ENCODE results near the gene HEXIM1. TPM values are rescaled to one million over a fixed set of nuclear protein-coding genes. Genes with fewer than 3 reads are reported as not detected.
A peak's percentile ranks its signal among the peaks of the same experiment; 100 is the strongest.

HEXIM1 gene
- total RNA-seq, 1 donor from 2014 or later, result 20.0 TPM

DNA sequence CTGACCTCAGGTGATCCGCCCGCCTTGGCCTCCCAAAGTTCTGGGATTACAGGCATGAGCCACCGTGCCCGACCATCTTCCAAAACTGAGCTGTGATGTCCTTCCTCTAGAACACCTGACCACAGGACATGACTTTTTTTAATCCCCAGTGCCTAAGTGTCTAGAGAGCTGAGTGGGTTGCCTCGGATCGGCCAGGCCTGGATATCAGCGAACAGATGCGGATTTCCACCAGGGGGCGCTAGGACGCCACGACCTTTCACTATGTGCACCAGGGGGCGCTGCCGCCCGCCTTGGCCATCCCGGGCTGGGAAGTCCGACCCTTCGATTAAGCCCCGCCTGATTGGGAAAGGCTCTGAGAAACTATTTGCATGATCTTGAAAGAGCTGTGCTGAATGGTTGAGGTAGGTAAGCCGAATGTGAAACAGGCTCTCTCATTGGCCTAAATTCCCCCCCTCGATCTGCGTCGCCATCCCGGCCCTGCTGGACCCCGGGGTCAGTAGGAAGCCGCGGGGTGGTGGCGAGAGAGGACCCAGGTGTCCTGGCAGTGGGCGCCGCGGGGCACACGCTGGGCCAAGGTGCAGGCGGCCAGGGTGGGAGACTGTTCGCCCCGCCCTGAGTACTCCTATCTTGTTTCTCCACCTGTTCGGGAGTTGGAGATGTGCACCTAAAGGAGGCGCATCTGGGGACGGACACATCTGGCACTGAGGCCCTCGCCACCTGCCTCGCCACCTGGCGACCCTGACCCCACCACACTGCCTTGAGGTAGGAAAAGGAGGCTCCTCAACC is 12.9 kb upstream of the HEXIM1 start, which contains the start of gene ACBD4:
TSS of gene ACBD4 (plus strand) at position 496 of the 786 bp plus-strand sequence. CDS start 458 bp downstream, outside the sequence.
- no peaks in the 10 kb centered on the region for H3K27me3 ChIP-seq (ENCODE audit: control insufficient read depth, insufficient read depth, low read length)
- no peaks in the 10 kb centered on the region for H3K36me3 ChIP-seq (ENCODE audit: control insufficient read depth, insufficient read depth, low read length)
- peak; percentile 100 for TF ChIP-seq CTCF (IDR thresholded peaks at IDR 0.05; ENCODE audit: insufficient read depth, low read length, poor library complexity, severe bottlenecking)
- DNase-seq (ENCODE audit: low read depth), result peak; percentile 90
- H3K4me3 ChIP-seq (ENCODE audit: low read depth, low read length), result peak within 1 kb of the TSS; percentile 54

GRCh38 chr17:45135978-45136791 is 12.1 kb upstream of the HEXIM1 start:
- Histone ChIP-seq H3K36me3 (ENCODE audit: control insufficient read depth, insufficient read depth, low read length) (no peaks in the 10 kb centered on the region), H3K4me3 (ENCODE audit: low read depth, low read length) (peak overlapping the region; percentile 54), H3K27me3 (ENCODE audit: control insufficient read depth, insufficient read depth, low read length) (no peaks in the 10 kb centered on the region)
- no peak for TF ChIP-seq CTCF (IDR thresholded peaks at IDR 0.05; ENCODE audit: insufficient read depth, low read length, poor library complexity, severe bottlenecking)
- no peak for DNase-seq (ENCODE audit: low read depth)

DNA sequence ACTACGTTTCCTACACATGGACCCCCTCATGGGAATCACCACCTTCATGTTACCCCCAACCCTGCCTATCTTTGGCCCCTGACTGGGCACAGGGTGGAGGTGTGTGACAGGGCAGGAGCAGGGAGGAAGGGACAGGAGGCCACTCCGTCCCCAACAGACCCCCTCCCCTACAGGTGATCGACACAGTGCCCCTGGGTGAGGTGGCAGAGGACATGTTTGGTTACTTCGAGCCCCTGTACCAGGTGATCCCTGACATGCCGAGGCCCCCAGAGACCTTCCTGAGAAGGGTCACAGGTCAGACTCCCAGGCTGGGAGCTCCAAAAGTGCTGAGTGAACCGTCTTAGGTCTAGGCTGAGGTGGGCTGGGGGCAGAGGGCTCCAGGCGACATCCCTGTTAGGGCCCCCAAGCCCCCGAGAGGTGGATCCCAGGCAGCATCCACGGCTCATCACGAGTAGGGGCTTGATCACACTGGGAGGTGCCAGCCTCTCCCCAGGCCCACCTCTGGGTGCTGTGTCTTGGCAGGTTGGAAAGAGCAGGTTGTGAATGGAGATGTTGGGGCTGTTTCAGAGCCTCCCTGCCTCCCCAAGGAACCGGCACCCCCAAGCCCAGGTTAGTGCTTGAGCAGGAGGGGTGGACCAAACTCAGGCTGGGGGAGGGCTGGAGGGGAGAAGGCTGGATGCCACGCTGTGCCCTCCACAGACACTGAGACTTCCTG is 11.3 kb upstream of the HEXIM1 start:
- no peak for TF ChIP-seq CTCF (IDR thresholded peaks at IDR 0.05; ENCODE audit: insufficient read depth, low read length, poor library complexity, severe bottlenecking)
- Histone ChIP-seq H3K36me3 (ENCODE audit: control insufficient read depth, insufficient read depth, low read length) (no peaks in the 10 kb centered on the region), H3K27me3 (ENCODE audit: control insufficient read depth, insufficient read depth, low read length) (no peaks in the 10 kb centered on the region), H3K4me3 (ENCODE audit: low read depth, low read length) (no peak overlapping the region)
- no peak for DNase-seq (ENCODE audit: low read depth)

DNA sequence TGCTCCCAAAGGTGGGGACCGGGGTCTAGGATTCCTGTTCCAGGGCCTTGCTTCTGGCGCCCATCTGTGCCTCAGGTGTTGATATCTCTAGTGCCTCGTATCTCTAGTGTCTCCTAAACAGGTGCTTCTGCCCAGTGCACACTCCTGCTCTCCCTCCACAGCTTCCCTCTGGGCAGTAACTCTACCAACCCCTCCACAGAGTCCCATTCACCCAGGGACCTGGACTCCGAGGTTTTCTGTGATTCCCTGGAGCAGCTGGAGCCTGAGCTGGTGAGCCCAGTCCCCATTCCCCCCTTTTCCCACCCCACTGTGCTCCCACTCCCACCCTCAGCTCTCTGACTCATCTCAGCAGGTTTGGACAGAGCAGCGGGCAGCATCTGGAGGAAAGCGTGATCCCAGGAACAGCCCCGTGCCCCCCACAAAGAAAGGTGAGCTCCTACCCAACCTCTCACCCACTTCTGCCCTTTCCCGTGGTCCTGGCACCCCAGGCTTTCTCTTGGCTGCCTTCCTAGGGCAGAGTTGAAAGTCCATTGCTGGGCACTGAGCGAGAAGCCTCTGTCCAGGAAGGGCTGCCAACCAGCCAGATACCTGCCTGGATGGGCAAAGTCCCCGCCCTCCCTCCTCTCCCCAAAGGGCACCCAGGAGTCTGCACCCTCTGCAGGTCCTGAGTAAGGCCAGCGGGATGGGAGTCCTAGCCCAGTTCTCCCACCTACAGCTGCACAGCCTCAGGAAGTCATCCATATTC is 10.5 kb upstream of the HEXIM1 start:
- Histone ChIP-seq H3K36me3 (ENCODE audit: control insufficient read depth, insufficient read depth, low read length) (no peaks in the 10 kb centered on the region), H3K4me3 (ENCODE audit: low read depth, low read length) (no peak overlapping the region), H3K27me3 (ENCODE audit: control insufficient read depth, insufficient read depth, low read length) (no peaks in the 10 kb centered on the region)
- no peak for DNase-seq (ENCODE audit: low read depth)
- no peak for TF ChIP-seq CTCF (IDR thresholded peaks at IDR 0.05; ENCODE audit: insufficient read depth, low read length, poor library complexity, severe bottlenecking)

- TF ChIP-seq CTCF (IDR thresholded peaks at IDR 0.05; ENCODE audit: insufficient read depth, low read length, poor library complexity, severe bottlenecking), result no peak
- DNase-seq (ENCODE audit: low read depth), result no peak
Measured at GRCh38 chr17:45138911-45139532, 9.3 kb upstream of the HEXIM1 start.

More at GRCh38 chr17:45138911-45139532, 9.3 kb upstream of the HEXIM1 start:
- Histone ChIP-seq H3K4me3 (ENCODE audit: low read depth, low read length) (no peak overlapping the region), H3K27me3 (ENCODE audit: control insufficient read depth, insufficient read depth, low read length) (no peaks in the 10 kb centered on the region), H3K36me3 (ENCODE audit: control insufficient read depth, insufficient read depth, low read length) (no peaks in the 10 kb centered on the region)
